GM06990 (cell line): Measurements from ENCODE around the gene PEX13.
A peak's percentile ranks its signal among the peaks of the same experiment; 100 is the strongest.

ENCODE experiments used
- DNase-seq: peaks from one replicate; pipeline ENCODE4 v3.0.0-alpha.2; 2011; ENCODE audit not compliant: insufficient read length; ENCODE audit errors: extremely low read depth
- H3K27me3 ChIP-seq: replicated peaks from 2 replicates; pipeline ENCODE4 v1.6.0; 2011; ENCODE audit warnings: low read length; ENCODE audit not compliant: control insufficient read depth, insufficient read depth
- H3K36me3 ChIP-seq: 2 replicates; pipeline ENCODE4 v1.5.1; 2011; ENCODE audit warnings: low read length; ENCODE audit not compliant: control insufficient read depth, insufficient read depth
- H3K4me3 ChIP-seq: replicated peaks from 2 replicates; pipeline ENCODE4 v1.5.1; 2011; ENCODE audit warnings: low read depth, mild to moderate bottlenecking, control low read depth, low read length
- TF ChIP-seq, protein P1 (sequence below): IDR thresholded peaks from 2 replicates; pipeline ENCODE4 v1.5.1; 2011; ENCODE audit warnings: low read length, control low read depth, mild to moderate bottlenecking, inconsistent platforms; ENCODE audit not compliant: insufficient read depth, poor library complexity, severe bottlenecking

The PEX13 gene

DNA sequence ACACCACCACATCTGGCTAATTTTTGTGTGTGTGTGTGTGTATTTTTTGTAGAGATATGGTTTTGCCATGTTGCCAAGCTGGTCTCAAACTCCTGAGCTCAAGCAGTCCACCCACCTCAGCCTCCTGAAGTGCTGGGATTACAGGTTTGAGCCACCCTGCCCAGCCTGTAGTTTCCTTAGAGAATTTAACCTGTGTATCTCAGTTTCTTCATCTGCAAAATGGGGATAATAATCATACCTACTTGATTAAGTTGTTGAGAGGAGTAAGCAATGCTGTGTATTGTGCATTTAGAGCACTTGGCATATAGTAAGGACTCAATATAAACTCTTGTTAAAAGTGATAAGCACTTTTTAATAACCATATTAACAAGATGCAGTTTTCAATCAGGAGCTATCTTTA lies 41.9 kb downstream of the PEX13 start:
- Histone ChIP-seq H3K4me3 (no peak overlapping the region), H3K27me3 (no peaks in the 10 kb centered on the region), H3K36me3 (peaks cover 3% of the 10 kb centered on the region; the same call in 1 of the 2 replicates)
- TF ChIP-seq, protein P1, sequence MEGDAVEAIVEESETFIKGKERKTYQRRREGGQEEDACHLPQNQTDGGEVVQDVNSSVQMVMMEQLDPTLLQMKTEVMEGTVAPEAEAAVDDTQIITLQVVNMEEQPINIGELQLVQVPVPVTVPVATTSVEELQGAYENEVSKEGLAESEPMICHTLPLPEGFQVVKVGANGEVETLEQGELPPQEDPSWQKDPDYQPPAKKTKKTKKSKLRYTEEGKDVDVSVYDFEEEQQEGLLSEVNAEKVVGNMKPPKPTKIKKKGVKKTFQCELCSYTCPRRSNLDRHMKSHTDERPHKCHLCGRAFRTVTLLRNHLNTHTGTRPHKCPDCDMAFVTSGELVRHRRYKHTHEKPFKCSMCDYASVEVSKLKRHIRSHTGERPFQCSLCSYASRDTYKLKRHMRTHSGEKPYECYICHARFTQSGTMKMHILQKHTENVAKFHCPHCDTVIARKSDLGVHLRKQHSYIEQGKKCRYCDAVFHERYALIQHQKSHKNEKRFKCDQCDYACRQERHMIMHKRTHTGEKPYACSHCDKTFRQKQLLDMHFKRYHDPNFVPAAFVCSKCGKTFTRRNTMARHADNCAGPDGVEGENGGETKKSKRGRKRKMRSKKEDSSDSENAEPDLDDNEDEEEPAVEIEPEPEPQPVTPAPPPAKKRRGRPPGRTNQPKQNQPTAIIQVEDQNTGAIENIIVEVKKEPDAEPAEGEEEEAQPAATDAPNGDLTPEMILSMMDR, result no peak
- DNase-seq, result no peak

DNA sequence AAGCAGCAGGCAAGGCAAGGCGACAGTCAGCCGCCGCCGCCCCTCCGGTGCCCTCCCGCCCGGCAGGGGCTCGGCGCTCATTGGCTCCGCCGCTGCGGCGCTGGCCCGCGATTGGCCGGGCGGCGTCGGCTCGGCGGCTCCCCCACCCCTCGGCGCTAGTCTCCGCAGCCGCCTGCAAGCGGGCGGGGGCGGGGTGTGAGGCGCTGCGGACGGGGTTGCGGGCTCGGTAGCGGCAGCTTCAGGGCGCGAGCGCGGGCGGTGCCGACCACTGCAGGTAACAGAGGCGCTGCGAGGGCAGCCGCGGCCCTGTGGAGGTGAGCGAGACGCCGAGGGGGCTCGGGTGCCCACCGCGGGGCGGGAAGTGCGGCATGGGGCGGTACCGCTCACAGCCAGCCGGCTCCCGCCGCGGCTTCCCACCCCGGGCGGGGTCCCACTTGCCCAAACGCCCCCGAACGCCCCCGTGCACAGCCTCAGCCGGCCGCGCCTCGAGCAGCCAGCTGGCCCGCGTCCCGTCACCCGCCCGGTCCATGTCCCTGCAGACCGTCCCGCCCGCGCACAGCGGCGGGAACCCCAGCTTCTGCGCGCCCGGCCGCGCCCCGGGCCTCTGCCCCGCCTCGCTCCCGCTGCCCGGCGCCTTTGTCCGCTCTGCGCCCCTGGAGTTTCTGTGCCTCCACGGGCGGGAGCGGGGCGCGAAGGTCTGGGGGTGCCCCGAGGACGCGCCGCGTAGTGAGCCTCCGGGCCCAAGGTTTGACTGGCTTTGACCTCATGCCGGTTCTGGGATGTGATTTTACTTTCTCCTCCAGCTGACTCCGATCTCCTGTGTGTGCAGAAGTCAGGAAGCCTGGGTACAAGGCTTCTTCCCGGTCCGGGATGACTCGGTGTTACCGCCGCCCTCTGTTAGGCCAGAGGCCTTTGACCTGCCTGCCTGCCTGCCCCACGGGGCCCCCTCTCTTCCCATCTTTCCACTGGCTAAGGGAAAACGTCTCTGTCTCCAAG lies 48.5 kb downstream of the PEX13 start, which contains the start of gene SANBR:
Gene SANBR (plus strand): TSS at position 158 of the 996 bp plus-strand sequence. CDS start 4,480 bp downstream, outside the sequence.
- Histone ChIP-seq H3K36me3 (no peaks in the 10 kb centered on the region), H3K27me3 (no peaks in the 10 kb centered on the region), H3K4me3 (peak within 1 kb of the TSS; percentile 70)
- peak; percentile 92 for DNase-seq
- TF ChIP-seq, protein P1, result no peak

DNA sequence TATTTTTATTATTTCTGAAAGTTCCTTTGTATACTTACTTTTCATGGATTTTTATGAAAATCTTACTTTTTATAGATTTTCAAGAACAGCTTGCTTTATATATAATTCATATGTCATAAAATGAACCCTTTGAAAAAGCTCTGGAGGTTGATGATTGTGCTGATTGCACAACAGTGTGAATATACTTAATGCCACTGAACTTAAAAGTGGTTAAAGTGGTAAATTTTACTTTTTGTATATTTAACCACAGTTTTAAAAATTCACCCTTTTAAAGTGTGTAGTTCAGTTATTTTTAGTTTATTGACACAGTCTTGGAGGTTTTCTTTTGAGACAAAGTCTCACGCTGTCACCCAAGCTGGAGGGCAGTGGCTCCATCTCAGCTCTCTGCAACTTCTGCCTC lies 56.6 kb downstream of the PEX13 start:
- Histone ChIP-seq H3K4me3 (no peak overlapping the region), H3K27me3 (no peaks in the 10 kb centered on the region), H3K36me3 (no peaks in the 10 kb centered on the region; the same call in 1 of the 2 replicates)
- DNase-seq, result no peak
- TF ChIP-seq, protein P1, result no peak

DNA sequence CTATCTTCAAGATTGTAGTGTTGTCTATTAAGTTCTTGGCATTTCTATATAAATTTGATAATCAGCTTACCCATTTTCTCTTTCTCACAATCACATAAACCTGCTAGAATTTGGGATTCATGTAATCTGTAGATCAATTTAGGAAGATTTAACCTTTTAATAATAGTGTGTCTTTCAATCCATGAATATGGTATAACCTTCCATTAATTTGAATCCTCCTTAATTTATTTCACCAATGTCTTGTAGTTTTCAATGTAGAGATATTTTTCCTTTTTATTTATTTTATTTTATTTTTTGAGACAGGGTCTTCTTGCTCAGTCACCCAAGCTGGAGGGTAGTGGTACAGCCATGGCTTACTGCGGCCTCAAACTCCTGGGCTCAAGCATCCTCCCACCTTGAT lies 68.4 kb downstream of the PEX13 start:
- no peaks in the 10 kb centered on the region for H3K27me3 ChIP-seq
- DNase-seq, result no peak
- TF ChIP-seq, protein P1, result no peak
- H3K36me3 ChIP-seq, result no peaks in the 10 kb centered on the region
- H3K4me3 ChIP-seq, result no peak overlapping the region

DNA sequence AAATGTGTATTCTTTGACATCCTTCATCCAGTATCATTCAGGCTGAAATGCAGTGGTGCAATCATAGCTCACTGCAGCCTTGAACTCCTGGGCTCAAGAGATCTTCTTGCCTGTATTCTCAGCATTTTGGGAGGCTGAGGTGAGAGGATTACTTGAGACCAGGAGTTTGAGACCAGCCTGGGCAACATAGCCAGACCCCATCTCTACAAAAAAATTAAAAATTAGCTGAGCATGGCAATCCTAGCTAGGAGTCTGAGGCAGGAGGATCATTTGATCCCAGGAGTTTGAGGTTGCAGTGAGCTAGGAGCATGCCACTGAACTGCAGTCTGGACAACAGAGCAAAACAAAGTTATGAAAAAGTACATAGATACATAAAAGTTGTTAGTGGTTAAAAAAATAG lies 72.3 kb downstream of the PEX13 start:
- TF ChIP-seq, protein P1, result no peak
- Histone ChIP-seq H3K4me3 (no peak overlapping the region), H3K36me3 (no peaks in the 10 kb centered on the region), H3K27me3 (no peaks in the 10 kb centered on the region)
- no peak for DNase-seq
